Activated naive CD4-positive, alpha-beta T cell treated with anti-CD3 and anti-CD28 coated beads, Interleukin-2, amount 50 U/mL, for 16 hours (primary cell): Measurements from ENCODE around the gene IFT25.
"Not testable (repeated sequence)": the region's sequence is repeated elsewhere in the genome, so short reads cannot be mapped to it uniquely, and the experiment has no call there.

Experiments used
- DNase-seq: peaks from one replicate; pipeline ENCODE4 v3.0.0-alpha.2; 2020

IFT25 gene

GRCh38 chr1:53927376-53927881 lies 18.1 kb downstream of the IFT25 start:
- no peak for DNase-seq

DNA sequence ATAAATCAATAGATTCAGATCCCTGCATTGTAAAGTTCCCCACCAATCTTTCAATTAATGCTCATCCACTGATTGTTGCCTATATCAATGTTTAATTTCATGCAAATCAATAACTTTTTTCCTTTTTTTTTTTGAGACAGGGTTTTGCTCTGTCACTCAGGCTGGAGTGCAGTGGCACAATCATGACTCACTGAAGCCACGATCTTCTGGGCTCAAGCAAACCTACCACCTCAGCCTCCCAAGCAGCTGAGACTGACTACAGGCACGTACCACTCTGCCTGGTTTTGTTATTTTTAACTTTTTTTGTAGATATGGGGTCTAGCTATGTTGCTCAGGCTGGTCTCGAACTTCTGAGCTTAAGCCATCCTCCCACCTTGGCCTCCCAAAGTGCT lies 25.8 kb downstream of the IFT25 start:
- DNase-seq = no peak

DNA sequence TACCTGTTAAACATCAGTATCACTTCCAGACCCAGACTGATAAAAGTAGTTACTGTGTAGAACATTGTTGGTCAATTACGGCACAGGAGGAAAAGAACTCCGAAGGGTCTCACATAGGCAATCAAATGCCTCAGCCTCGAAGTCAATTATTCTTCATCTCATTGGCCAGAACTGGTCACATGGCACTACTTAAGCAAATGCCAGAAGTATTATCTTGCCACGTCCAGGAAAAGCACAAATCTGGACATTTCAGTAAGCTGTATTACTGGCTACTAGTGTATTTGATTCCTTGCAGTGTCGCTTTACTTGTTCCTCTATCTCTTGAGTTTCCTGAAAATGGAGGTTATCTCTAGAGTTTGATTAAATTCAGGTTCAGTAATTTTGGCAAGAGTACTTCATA lies 27.2 kb downstream of the IFT25 start:
- no peak for DNase-seq

DNA sequence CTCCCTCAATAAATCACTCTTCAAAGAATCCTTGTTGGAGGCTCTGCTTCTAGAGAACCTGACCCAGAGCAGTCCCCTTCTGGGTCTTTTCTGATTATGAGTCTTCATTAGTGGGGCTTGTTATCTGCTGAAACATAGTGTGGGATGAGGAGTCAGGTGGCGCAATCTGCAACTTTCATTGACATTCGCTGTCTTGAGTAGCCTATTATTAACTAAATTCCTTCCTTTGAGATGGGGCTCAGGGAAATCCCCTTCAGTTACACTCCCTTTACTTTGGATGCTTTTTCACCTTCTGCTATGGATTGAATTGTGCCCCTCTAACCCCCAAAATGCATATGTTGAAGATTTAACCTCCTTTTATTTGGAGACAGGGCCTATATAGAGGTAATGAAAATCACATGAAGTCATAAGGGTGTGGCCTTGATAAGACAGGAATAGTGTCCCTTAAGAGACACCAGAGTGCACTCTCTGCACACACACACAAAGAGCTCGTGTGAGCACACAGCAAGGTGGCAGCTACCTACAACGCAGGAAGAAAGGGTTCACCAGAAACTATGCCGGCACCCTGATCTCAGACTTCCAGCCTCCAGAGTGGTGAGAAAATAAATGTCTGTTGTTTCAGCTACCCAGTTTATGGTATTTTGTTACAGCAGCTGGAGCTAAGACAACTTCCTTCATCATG lies 32.0 kb downstream of the IFT25 start:
- no peak for DNase-seq

DNA sequence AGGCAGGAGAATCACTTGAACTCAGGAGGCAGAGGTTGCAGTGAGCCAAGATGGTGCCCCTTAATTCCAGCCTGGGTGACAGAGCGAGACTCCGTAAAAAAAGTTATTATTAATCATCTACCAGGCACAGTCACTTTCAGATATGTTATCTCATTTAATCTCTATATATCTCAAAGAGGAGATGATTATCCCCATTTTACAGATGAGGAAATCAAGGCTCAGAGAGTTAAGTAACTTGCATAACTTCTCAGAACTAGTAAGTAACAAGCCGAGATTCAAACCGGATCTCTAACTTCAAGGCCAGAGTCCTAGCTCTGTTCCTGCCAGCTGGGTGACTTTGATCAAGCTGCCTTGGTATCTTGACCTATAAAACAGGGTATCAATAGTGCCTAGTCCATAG lies 34.1 kb downstream of the IFT25 start:
- no peak for DNase-seq

DNA sequence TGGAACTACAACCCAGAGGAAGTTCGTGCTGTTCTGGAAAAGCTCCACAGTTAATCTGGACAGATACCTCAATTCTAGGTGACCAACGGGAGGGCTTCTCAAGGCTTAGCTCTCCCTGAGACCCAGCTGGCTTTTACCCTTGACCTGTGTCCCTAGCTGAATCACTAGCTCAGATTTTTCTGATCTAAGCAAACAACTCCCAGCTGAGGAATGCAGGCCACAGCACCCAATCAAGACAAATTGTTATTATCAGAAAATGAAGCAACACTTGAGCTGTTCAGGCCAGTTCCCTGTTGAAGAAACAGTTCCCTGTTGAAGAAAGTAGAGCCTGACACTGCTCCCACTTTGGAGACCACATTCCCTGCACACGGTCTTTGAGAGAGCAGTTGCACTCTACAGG lies 35.6 kb downstream of the IFT25 start:
- no peak for DNase-seq

DNA sequence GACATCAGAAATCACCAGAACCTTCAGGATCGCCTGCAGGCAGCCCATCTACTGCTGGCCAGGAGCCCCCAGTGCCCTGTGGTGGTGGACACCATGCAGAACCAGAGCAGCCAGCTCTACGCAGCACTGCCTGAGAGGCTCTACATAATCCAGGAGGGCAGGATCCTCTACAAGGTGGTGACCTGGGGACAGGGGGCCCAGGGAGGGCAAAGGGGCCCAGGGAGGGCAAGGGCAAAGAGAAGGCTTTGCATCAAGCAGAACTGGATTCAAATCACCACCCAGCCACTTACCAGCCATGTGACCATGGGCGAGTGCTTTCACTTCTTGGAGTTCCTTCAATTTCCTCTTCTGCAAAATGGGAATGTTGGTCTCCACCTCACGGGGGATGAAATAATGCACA lies 39.4 kb downstream of the IFT25 start:
- DNase-seq = no peak

GRCh38 chr1:53905509-53905908 lies 40.0 kb downstream of the IFT25 start:
- DNase-seq = no peak

- no peak for DNase-seq
Measured at GRCh38 chr1:53902235-53903138, 43.0 kb downstream of the IFT25 start.

GRCh38 chr1:53899708-53900107 lies 45.8 kb downstream of the IFT25 start:
- DNase-seq = no peak

DNA sequence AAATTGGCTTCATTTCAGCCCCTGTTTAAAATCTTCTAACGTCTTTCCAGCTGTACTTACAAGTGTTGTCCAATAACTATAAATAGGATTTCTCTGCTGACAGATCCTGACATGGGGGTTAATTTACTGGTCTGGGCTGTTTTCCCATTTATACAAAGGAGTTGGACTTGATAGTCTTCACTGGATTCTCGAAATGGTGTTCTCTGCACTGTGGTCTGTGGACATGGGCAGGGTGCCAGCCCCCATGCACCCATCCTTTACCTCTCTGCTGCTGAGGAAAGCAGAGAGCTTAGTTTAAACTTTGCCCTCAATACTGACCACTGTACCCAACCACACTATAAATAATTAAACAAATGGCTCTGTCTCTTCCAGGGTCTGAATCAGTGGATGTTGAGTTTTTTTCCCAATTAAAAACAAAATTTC lies 46.3 kb downstream of the IFT25 start:
- DNase-seq = no peak

- DNase-seq = no peak
Measured at GRCh38 chr1:53896635-53897229, 48.8 kb downstream of the IFT25 start.

- DNase-seq = no peak
Measured at GRCh38 chr1:53895421-53895820, 50.1 kb downstream of the IFT25 start.

DNA sequence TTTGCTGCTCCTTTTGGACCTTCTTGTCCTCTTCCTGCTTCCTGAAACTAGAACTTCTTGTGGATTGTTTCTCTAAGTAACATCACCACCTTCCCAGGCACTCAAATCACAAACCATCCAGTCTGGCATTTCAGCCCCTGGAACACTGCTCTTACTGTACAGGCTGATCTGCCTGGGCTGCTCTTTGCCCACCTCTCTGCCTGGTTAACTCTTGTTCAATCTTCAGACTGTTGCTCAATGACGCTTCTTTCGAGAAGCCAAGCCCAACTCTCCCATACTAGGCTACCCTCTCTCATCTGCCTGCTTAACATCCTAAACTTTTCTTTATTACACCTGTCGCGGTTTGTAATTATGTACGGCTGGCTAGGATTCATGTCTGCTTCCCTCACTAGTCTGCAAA lies 50.9 kb downstream of the IFT25 start:
- no peak for DNase-seq

DNA sequence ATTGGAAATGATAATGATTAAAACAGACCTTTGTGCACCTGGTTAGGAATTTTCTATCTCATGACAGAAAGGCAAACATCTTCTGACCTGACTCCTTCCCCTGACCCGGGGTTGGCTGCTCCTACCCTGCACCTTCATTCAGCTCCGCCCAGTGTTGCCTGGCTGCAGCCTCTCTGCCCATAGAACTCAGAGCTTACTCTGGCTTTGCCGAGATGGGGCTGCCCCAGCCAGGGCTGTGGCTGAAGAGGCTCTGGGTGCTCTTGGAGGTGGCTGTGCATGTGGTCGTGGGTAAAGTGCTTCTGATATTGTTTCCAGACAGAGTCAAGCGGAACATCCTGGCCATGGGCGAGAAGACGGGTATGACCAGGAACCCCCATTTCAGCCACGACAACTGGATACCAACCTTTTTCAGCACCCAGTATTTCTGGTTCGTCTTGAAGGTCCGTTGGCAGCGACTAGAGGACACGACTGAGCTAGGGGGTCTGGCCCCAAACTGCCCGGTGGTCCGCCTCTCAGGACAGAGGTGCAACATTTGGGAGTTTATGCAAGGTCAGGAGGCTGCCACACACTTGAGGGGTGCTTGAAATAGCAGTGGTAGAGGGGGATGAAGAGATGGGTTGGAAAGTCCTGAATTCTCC lies 51.4 kb downstream of the IFT25 start, which contains the start of gene DIO1:
Gene DIO1, plus strand, starts transcription at position 189 of the 638 bp plus-strand sequence. Its CDS starts 24 bp downstream, at position 213.
- no peak for DNase-seq

- no peak for DNase-seq
Measured at GRCh38 chr1:53892911-53893310, 52.6 kb downstream of the IFT25 start.

DNA sequence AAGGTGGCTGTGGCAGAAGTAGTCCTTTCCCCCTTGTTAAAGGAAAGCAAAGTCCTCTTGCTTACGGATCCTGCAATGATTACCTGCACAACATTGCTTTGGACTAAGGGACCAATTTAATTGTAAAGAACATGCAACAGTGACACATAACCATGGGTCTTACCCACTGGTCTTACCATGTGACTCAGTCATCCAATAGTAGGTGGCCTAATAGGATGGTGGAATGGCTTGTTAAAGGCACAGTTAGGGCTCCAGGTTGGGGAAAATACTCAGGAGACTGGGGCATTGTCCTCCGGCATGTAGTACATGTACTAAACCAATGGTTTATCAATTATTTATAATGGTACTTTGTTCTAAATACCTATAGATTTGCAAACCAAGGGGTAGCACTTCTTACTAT lies 53.8 kb downstream of the IFT25 start:
- DNase-seq = no peak

DNA sequence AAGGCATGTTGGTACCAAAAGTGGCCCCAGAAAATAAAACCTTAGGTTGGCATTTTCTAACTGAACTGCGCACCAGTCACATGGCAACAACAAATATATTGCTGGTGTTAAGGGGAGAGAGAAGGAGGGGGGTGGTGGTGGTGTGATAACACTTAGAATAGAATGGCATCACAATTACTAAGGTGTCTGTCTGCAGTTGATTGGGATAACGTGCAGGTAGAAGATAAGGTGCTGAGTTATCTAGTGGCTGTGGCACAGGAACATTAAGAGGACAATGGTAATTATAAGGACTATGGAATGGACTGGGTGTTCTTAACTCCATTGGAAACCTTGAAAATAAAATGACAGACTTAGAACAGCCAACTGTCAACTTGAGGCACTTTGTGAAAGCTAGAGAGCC lies 54.5 kb downstream of the IFT25 start:
- no peak for DNase-seq

- DNase-seq = no peak
Measured at GRCh38 chr1:53890522-53890941, 55.0 kb downstream of the IFT25 start.

GRCh38 chr1:53889304-53890298 lies 55.9 kb downstream of the IFT25 start, which contains the start of gene YIPF1:
TSS of gene YIPF1 (minus strand) at chr1:53889797. CDS start at chr1:53888937, 860 bp downstream.
- peak; percentile 85 for DNase-seq

- DNase-seq = no peak
Measured at GRCh38 chr1:53888681-53889080, 56.8 kb downstream of the IFT25 start.

GRCh38 chr1:53883600-53883999 lies 61.9 kb downstream of the IFT25 start:
- DNase-seq = not testable (repeated sequence)
